Measurements from ENCODE around the gene NEO1. TPM values are rescaled to one million over a fixed set of nuclear protein-coding genes. Genes with fewer than 3 reads are reported as not detected.

Gene NEO1
- total RNA-seq, 4 donors from 2014 or later: 74.0 to 117 (median 107) TPM

GRCh38 chr15:73330206-73331051 is 278.2 kb downstream of the NEO1 start:
- DNase-seq (ENCODE audit: low spot score in 2 of 2): no peak
- no peak overlapping the region for H3K4me3 ChIP-seq
- H3K9me3 ChIP-seq: no peaks in the 10 kb centered on the region
- WGBS: 68% methylated on average over 5 of the region's 15 CpGs
- no peaks in the 10 kb centered on the region for H3K4me1 ChIP-seq
- TF ChIP-seq POLR2AphosphoS5 (IDR thresholded peaks at IDR 0.05): no peak
- no peak for TF ChIP-seq POLR2A (IDR thresholded peaks at IDR 0.05)
- no peak for TF ChIP-seq EP300 (IDR thresholded peaks at IDR 0.05)
- TF ChIP-seq, protein P1, sequence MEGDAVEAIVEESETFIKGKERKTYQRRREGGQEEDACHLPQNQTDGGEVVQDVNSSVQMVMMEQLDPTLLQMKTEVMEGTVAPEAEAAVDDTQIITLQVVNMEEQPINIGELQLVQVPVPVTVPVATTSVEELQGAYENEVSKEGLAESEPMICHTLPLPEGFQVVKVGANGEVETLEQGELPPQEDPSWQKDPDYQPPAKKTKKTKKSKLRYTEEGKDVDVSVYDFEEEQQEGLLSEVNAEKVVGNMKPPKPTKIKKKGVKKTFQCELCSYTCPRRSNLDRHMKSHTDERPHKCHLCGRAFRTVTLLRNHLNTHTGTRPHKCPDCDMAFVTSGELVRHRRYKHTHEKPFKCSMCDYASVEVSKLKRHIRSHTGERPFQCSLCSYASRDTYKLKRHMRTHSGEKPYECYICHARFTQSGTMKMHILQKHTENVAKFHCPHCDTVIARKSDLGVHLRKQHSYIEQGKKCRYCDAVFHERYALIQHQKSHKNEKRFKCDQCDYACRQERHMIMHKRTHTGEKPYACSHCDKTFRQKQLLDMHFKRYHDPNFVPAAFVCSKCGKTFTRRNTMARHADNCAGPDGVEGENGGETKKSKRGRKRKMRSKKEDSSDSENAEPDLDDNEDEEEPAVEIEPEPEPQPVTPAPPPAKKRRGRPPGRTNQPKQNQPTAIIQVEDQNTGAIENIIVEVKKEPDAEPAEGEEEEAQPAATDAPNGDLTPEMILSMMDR (IDR thresholded peaks at IDR 0.05): no peak
- no peak overlapping the region for H3K27ac ChIP-seq
- no peaks in the 10 kb centered on the region for H3K36me3 ChIP-seq
- H3K27me3 ChIP-seq: peaks cover 3% of the 10 kb centered on the region

GRCh38 chr15:73331501-73331900 is 279.2 kb downstream of the NEO1 start:
- no peaks in the 10 kb centered on the region for H3K4me1 ChIP-seq
- H3K9me3 ChIP-seq: no peaks in the 10 kb centered on the region
- H3K27me3 ChIP-seq: peaks cover 4% of the 10 kb centered on the region
- no peak overlapping the region for H3K27ac ChIP-seq
- 91% methylated on average over 5 of the region's 5 CpGs for WGBS
- TF ChIP-seq, protein P1 (IDR thresholded peaks at IDR 0.05): no peak
- TF ChIP-seq POLR2A (IDR thresholded peaks at IDR 0.05) (no peak), EP300 (IDR thresholded peaks at IDR 0.05) (no peak), POLR2AphosphoS5 (IDR thresholded peaks at IDR 0.05) (no peak)
- no peaks in the 10 kb centered on the region for H3K36me3 ChIP-seq
- H3K4me3 ChIP-seq: no peak overlapping the region
- DNase-seq (ENCODE audit: low spot score in 2 of 2): no peak

DNA sequence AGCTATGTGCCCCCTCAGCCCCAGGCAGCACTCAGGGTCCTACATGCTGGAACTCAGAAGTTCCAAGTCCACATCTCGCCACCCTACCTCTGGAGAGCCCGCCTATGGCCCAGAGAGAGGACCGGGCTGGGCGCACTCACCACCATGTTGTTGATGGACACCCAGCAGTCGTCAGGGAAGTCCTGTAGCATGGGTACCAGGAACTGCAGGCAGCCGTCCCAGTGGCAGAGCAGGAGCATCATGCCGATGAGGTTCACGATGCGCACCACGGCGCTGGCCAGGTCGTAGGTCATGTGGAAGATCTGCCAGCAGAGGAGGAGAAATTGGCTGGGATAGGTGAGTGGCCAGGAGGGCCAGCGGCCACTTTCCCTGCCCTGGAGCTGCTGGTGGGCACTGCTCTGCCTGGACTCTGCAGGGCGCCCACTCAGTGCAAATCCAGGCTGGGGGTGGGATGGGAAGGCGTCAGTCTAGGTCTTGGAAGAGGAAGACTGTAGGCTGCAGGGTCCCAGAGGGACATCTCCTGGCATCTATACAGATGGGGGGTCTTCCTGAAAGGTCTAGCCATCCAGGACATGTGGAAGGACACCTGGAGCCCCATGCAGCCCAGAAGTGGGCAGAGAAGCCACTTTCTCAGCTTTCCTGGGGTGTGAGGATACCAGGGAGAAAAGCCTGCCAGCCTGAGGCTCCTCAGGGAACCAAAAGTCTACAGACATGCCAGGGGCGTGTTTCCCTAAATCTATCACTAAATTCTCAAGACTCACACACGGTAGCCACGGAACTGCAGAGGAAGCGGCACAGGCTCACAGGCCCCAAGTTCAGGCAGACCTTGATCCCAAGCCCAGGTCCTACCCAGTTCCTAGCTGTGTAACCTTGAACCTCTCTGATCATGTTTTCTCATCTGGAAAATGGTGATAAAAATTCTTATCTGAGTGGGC is 280.0 kb downstream of the NEO1 start:
- Histone ChIP-seq H3K27me3 (peaks cover 4% of the 10 kb centered on the region), H3K9me3 (no peaks in the 10 kb centered on the region), H3K4me1 (no peaks in the 10 kb centered on the region), H3K27ac (no peak overlapping the region), H3K36me3 (no peaks in the 10 kb centered on the region), H3K4me3 (no peak overlapping the region)
- whole genome bisulfite sequencing: 91% methylated on average over 17 of the region's 19 CpGs
- DNase-seq (ENCODE audit: low spot score in 2 of 2): no peak
- TF ChIP-seq, protein P1 (IDR thresholded peaks at IDR 0.05): no peak
- no peak for TF ChIP-seq POLR2AphosphoS5 (IDR thresholded peaks at IDR 0.05)
- no peak for TF ChIP-seq POLR2A (IDR thresholded peaks at IDR 0.05)
- no peak for TF ChIP-seq EP300 (IDR thresholded peaks at IDR 0.05)

- H3K4me1 ChIP-seq: no peaks in the 10 kb centered on the region
- H3K27ac ChIP-seq: no peak overlapping the region
- H3K36me3 ChIP-seq: no peaks in the 10 kb centered on the region
- WGBS: 87% methylated on average over 2 of the region's 2 CpGs
- TF ChIP-seq POLR2A (IDR thresholded peaks at IDR 0.05) (no peak), EP300 (IDR thresholded peaks at IDR 0.05) (no peak), POLR2AphosphoS5 (IDR thresholded peaks at IDR 0.05) (no peak)
- TF ChIP-seq, protein P1 (IDR thresholded peaks at IDR 0.05): no peak
- H3K9me3 ChIP-seq: no peaks in the 10 kb centered on the region
- no peak for DNase-seq (ENCODE audit: low spot score in 2 of 2)
- H3K27me3 ChIP-seq: peaks cover 4% of the 10 kb centered on the region
- no peak overlapping the region for H3K4me3 ChIP-seq
Observed at GRCh38 chr15:73333001-73333400, 280.7 kb downstream of the NEO1 start.

DNA sequence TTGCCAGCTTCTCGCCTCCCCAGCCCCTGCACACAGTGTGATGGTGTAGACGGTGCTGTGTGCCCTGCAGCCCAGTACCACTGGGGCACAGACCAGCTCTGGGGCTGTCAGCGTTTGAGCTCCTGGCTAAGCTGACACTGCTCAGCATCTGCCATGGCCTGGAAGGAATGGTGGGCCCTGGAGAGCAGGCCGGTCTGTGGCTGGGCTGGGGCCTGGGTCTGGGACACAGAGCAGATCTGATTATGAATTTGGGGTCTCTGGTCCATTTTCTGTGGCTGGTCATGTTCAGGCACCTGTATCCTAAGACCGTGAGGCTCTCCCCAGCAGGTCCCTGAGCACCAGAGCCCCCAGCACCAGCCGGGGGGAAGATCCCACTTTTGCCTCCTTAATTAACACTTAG is 281.8 kb downstream of the NEO1 start:
- no peak overlapping the region for H3K27ac ChIP-seq
- H3K4me1 ChIP-seq: no peaks in the 10 kb centered on the region
- H3K36me3 ChIP-seq: no peaks in the 10 kb centered on the region
- TF ChIP-seq, protein P1 (IDR thresholded peaks at IDR 0.05): no peak
- no peak for TF ChIP-seq POLR2AphosphoS5 (IDR thresholded peaks at IDR 0.05)
- no peak for TF ChIP-seq POLR2A (IDR thresholded peaks at IDR 0.05)
- no peak for TF ChIP-seq EP300 (IDR thresholded peaks at IDR 0.05)
- DNase-seq (ENCODE audit: low spot score in 2 of 2): peak in 1 of 2 donors; percentile 32
- WGBS: 92% methylated on average over 2 of the region's 6 CpGs
- H3K4me3 ChIP-seq: no peak overlapping the region
- H3K9me3 ChIP-seq: no peaks in the 10 kb centered on the region
- peaks cover 7% of the 10 kb centered on the region for H3K27me3 ChIP-seq
